ENCODE data around the gene POLR2L.

POLR2L gene

GRCh38 chr11:812390-812789 is 29.9 kb downstream of the POLR2L start:
- Histone ChIP-seq H3K4me3 (ENCODE audit: low read length) (no peak overlapping the region), H4K20me1 (ENCODE audit: control insufficient read depth, insufficient read depth, low read depth, low read length) (peaks cover 20% of the 10 kb centered on the region; the same call in 1 of the 2 replicates), H3K27me3 (ENCODE audit: control insufficient read depth, low read length) (no peaks in the 10 kb centered on the region), H3K79me2 (ENCODE audit: control insufficient read depth, low read length) (peaks cover 45% of the 10 kb centered on the region), H3K4me1 (ENCODE audit: control insufficient read depth, low read length) (peaks cover 40% of the 10 kb centered on the region), H3K27ac (ENCODE audit: low read depth, low read length) (no peak overlapping the region), H3K9me3 (ENCODE audit: control insufficient read depth, insufficient read depth, low read length) (no peaks in the 10 kb centered on the region), H3K4me2 (ENCODE audit: low read length) (peak overlapping the region; percentile 67; the same call in 1 of the 2 replicates), H3K9me2 (replicated peaks; ENCODE audit: control insufficient read depth, low read length) (no peaks in the 10 kb centered on the region), H3K36me3 (ENCODE audit: control insufficient read depth, low read length) (peaks cover 64% of the 10 kb centered on the region), H3F3A (ENCODE audit: control insufficient read depth, insufficient read depth) (peaks cover 59% of the 10 kb centered on the region)
- TF ChIP-seq EZH2phosphoT487 (IDR thresholded peaks at IDR 0.05; ENCODE audit: borderline replicate concordance, low read length) (no peak), CTCF (IDR thresholded peaks at IDR 0.05; ENCODE audit: low read depth, low read length, poor library complexity, severe bottlenecking) (no peak)

- no peaks in the 10 kb centered on the region for H3K9me3 ChIP-seq (ENCODE audit: control insufficient read depth, insufficient read depth, low read length)
- peak; percentile 20 for TF ChIP-seq CTCF (IDR thresholded peaks at IDR 0.05; ENCODE audit: low read depth, low read length, poor library complexity, severe bottlenecking)
- TF ChIP-seq EZH2phosphoT487 (IDR thresholded peaks at IDR 0.05; ENCODE audit: borderline replicate concordance, low read length) = no peak
- no peaks in the 10 kb centered on the region for H3K9me2 ChIP-seq (replicated peaks; ENCODE audit: control insufficient read depth, low read length)
- H3K4me2 ChIP-seq (ENCODE audit: low read length) = peak overlapping the region; percentile 67
- peak overlapping the region; percentile 75 for H3K27ac ChIP-seq (ENCODE audit: low read depth, low read length)
- peaks cover 57% of the 10 kb centered on the region for H3F3A ChIP-seq (ENCODE audit: control insufficient read depth, insufficient read depth)
- peaks cover 40% of the 10 kb centered on the region for H3K4me1 ChIP-seq (ENCODE audit: control insufficient read depth, low read length)
- peaks cover 48% of the 10 kb centered on the region for H3K79me2 ChIP-seq (ENCODE audit: control insufficient read depth, low read length)
- peaks cover 64% of the 10 kb centered on the region for H3K36me3 ChIP-seq (ENCODE audit: control insufficient read depth, low read length)
- no peaks in the 10 kb centered on the region for H3K27me3 ChIP-seq (ENCODE audit: control insufficient read depth, low read length)
- peaks cover 20% of the 10 kb centered on the region; the same call in 1 of the 2 replicates for H4K20me1 ChIP-seq (ENCODE audit: control insufficient read depth, insufficient read depth, low read depth, low read length)
- peak overlapping the region; percentile 91 for H3K4me3 ChIP-seq (ENCODE audit: low read length)
Measured at GRCh38 chr11:811446-812245, 30.7 kb downstream of the POLR2L start.

- no peaks in the 10 kb centered on the region for H3K9me2 ChIP-seq (replicated peaks; ENCODE audit: control insufficient read depth, low read length)
- H3K4me2 ChIP-seq (ENCODE audit: low read length) = peak overlapping the region; percentile 67
- peaks cover 60% of the 10 kb centered on the region for H3K36me3 ChIP-seq (ENCODE audit: control insufficient read depth, low read length)
- TF ChIP-seq CTCF (IDR thresholded peaks at IDR 0.05; ENCODE audit: low read depth, low read length, poor library complexity, severe bottlenecking) (peak; percentile 12), EZH2phosphoT487 (IDR thresholded peaks at IDR 0.05; ENCODE audit: borderline replicate concordance, low read length) (no peak)
- H3K79me2 ChIP-seq (ENCODE audit: control insufficient read depth, low read length) = peaks cover 53% of the 10 kb centered on the region
- peaks cover 47% of the 10 kb centered on the region for H3F3A ChIP-seq (ENCODE audit: control insufficient read depth, insufficient read depth)
- H3K9me3 ChIP-seq (ENCODE audit: control insufficient read depth, insufficient read depth, low read length) = no peaks in the 10 kb centered on the region
- H3K27ac ChIP-seq (ENCODE audit: low read depth, low read length) = peak overlapping the region; percentile 75
- H3K27me3 ChIP-seq (ENCODE audit: control insufficient read depth, low read length) = no peaks in the 10 kb centered on the region
- H3K4me1 ChIP-seq (ENCODE audit: control insufficient read depth, low read length) = peaks cover 51% of the 10 kb centered on the region
- H3K4me3 ChIP-seq (ENCODE audit: low read length) = peak overlapping the region; percentile 91
- peaks cover 20% of the 10 kb centered on the region; the same call in 1 of the 2 replicates for H4K20me1 ChIP-seq (ENCODE audit: control insufficient read depth, insufficient read depth, low read depth, low read length)
Measured at GRCh38 chr11:810040-810567, 32.2 kb downstream of the POLR2L start.

Data from DOHH2 (cell line).